CD4-positive, alpha-beta memory T cell (primary cell): ENCODE measurements around the gene SNX27. TPM values are rescaled to one million over a fixed set of nuclear protein-coding genes. Genes with fewer than 3 reads are reported as not detected.
A peak's percentile ranks its signal among the peaks of the same experiment; 100 is the strongest.

Experiments
- CTCF ChIA-PET: fragments of 350-600 bp; sonication (Branson Sonifier 250); formaldehyde crosslinking; loops from one replicate; lab custom pipeline; 2021; ENCODE audit warnings: inconsistent platforms; ENCODE audit not compliant: partially characterized antibody; lab: Charles Lee
- POLR2A ChIA-PET: fragments of 350-600 bp; sonication (Branson Sonifier 250); formaldehyde crosslinking; loops from one replicate; lab custom pipeline; 2021; ENCODE audit not compliant: partially characterized antibody; lab: Charles Lee
- DNase-seq, 5 donors: peaks; one replicate each; pipeline versions ENCODE4 v3.0.0 to v3.0.0-alpha.2; 2020 to 2022; ENCODE audit warnings: mixed read lengths in 1 of 5
- H3K27ac ChIP-seq: one replicate; pipeline ENCODE4 v1.7.0; 2013; ENCODE audit warnings: low read depth, low read length
- H3K27me3 ChIP-seq: 2 replicates; pipeline ENCODE4 v1.7.0; 2013; ENCODE audit warnings: mild to moderate bottlenecking, low read length, moderate library complexity; ENCODE audit not compliant: insufficient read depth
- H3K36me3 ChIP-seq: 2 replicates; pipeline ENCODE4 v1.7.0; 2013; ENCODE audit warnings: mild to moderate bottlenecking, low read length, moderate library complexity; ENCODE audit not compliant: insufficient read depth
- H3K4me1 ChIP-seq: 2 replicates; pipeline ENCODE4 v1.7.0; 2013; ENCODE audit warnings: mild to moderate bottlenecking, low read length, moderate library complexity; ENCODE audit not compliant: insufficient read depth
- H3K4me3 ChIP-seq, 2 donors: one replicate each; pipeline ENCODE4 v1.7.0; 2013; ENCODE audit warnings: low read length in 2 of 2, mild to moderate bottlenecking in 1 of 2
- H3K9me3 ChIP-seq, 2 donors: one replicate each; pipeline ENCODE4 v1.7.0; 2013; ENCODE audit warnings: low read length in 2 of 2, control low read depth in 1 of 2; ENCODE audit not compliant: control insufficient read depth in 1 of 2
- H3K27ac Mint-ChIP-seq, 7 donors: one replicate each; pipeline ENCODE4 v1.8.0; 2020 to 2021; ENCODE audit warnings: mixed read lengths in 7 of 7, mild to moderate bottlenecking in 6 of 7, inconsistent platforms in 3 of 7, moderate library complexity in 3 of 7
- H3K27me3 Mint-ChIP-seq, 2 donors: one replicate each; pipeline ENCODE4 v1.8.0; 2020 to 2021; ENCODE audit warnings: mixed read lengths in 2 of 2
- H3K36me3 Mint-ChIP-seq, 2 donors: one replicate each; pipeline ENCODE4 v1.8.0; 2020 to 2021; ENCODE audit warnings: mixed read lengths in 2 of 2, inconsistent platforms in 1 of 2, mild to moderate bottlenecking in 1 of 2
- H3K4me1 Mint-ChIP-seq, 4 donors: one replicate each; pipeline ENCODE4 v1.8.0; 2020 to 2021; ENCODE audit warnings: mixed read lengths in 4 of 4, mild to moderate bottlenecking in 1 of 4
- H3K4me3 Mint-ChIP-seq, 8 donors: one replicate each; pipeline ENCODE4 v1.8.0; 2020 to 2021; ENCODE audit warnings: mixed read lengths in 8 of 8, mild to moderate bottlenecking in 7 of 8, moderate library complexity in 6 of 8, inconsistent platforms in 3 of 8
- H3K9me3 Mint-ChIP-seq, 8 donors: one replicate each; pipeline ENCODE4 v1.8.0; 2020 to 2021; ENCODE audit warnings: mixed read lengths in 8 of 8, mild to moderate bottlenecking in 5 of 8, inconsistent platforms in 3 of 8, moderate library complexity in 1 of 8
- intact Hi-C: fragments of 100-400 bp; cut with micrococcal nuclease; formaldehyde crosslinking; loops from one replicate; pipeline ENCODE4 v1.15.1; 2023
- polyA plus RNA-seq, 2 donors: library from polyadenylated mRNA; unstranded; fragments of 300-500 nt; fragmentation: Illumina TruSeq; gene quantifications; one replicate each; pipeline ENCODE4 v1.2.3, GENCODE V29; 2021
- total RNA-seq, 2 experiments: library from RNA; stranded (reverse); gene quantifications; one replicate each; pipeline ENCODE4 v1.2.3, GENCODE V29; 2021

The SNX27 gene
- total and polyA plus RNA-seq, 4 experiments from 2014 or later, result 7.5 to 44.3 (median 27.1) TPM

DNA sequence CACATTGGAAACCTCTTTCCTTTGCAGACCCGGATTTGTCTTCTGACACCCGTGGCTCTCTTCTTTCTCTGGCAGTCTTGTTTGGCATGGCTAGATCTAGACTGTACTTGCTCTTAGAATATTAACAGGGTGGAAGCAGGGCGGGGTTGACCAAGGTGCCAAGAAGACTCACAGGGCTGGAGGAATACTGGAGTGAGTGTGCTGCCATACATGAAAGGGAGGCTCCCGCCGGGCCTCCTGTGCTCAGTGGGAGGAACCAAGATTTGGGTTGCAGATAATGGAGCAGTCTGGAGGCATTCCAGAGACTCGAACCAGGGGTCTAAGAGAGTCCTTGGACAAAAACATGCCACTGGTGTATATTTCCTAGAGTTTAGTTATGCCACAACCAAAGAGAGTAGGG, 27.6 kb upstream of the SNX27 start:
- no peak overlapping the region for H3K4me3 ChIP-seq
- DNase-seq, result no peak
- no peaks in the 10 kb centered on the region for H3K36me3 ChIP-seq
- Mint-ChIP-seq H3K9me3 (no peaks in the 10 kb centered on the region), H3K4me1 (no peaks in the 10 kb centered on the region), H3K4me3 (no peak overlapping the region), H3K27me3 (no peaks in the 10 kb centered on the region), H3K36me3 (peaks cover 0 to 3% of the 10 kb centered on the region in 2 donors), H3K27ac (peak overlapping the region in 1 of 7 donors; percentile 70)
- CTCF ChIA-PET, result interaction anchor here (1.0 kb wide), 1 partner anchor 10 kb away, joined by 6 read pairs; no protein-coding TSS in a partner anchor
- H3K27ac ChIP-seq, result no peak overlapping the region
- intact Hi-C loops, result no loop called here
- POLR2A ChIA-PET, result no interaction called here
- no peaks in the 10 kb centered on the region for H3K9me3 ChIP-seq
- no peaks in the 10 kb centered on the region for H3K4me1 ChIP-seq
- H3K27me3 ChIP-seq, result no peaks in the 10 kb centered on the region

DNA sequence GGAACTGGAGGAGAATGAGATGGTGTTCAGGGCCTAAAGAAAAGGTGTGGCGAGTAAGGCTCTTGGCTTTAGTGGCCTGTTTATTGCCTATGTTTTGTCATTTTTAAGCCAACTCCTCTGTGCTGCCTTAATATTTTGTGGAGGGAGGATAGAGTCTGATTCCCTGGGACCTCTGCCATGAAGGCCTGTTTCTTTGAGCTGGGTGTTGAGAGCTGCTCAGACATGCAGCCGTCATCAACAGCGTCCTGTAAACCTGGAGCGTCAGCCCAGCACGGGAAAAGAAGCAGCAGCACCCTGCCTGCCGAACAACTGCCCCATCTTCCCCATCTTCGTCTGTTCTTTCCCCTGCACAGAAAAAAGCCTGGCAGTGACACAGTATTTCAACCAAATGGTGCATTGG, 27.1 kb upstream of the SNX27 start:
- Mint-ChIP-seq H3K36me3 (no peaks in the 10 kb centered on the region), H3K4me1 (no peaks in the 10 kb centered on the region), H3K27ac (no peak overlapping the region), H3K4me3 (no peak overlapping the region), H3K9me3 (peaks cover 0 to under 1% (median 0%) of the 10 kb centered on the region in 8 donors), H3K27me3 (peaks cover 0 to under 1% of the 10 kb centered on the region in 2 donors)
- H3K4me3 ChIP-seq, result no peak overlapping the region
- H3K4me1 ChIP-seq, result no peaks in the 10 kb centered on the region
- H3K36me3 ChIP-seq, result no peaks in the 10 kb centered on the region
- CTCF ChIA-PET, result interaction anchor here (1.1 kb wide), 1 partner anchor 24 kb away, joined by 3 read pairs; no protein-coding TSS in a partner anchor
- no peaks in the 10 kb centered on the region for H3K9me3 ChIP-seq
- no peak for DNase-seq
- H3K27me3 ChIP-seq, result no peaks in the 10 kb centered on the region
- no peak overlapping the region for H3K27ac ChIP-seq
- intact Hi-C loops, result no loop called here
- POLR2A ChIA-PET, result no interaction called here

DNA sequence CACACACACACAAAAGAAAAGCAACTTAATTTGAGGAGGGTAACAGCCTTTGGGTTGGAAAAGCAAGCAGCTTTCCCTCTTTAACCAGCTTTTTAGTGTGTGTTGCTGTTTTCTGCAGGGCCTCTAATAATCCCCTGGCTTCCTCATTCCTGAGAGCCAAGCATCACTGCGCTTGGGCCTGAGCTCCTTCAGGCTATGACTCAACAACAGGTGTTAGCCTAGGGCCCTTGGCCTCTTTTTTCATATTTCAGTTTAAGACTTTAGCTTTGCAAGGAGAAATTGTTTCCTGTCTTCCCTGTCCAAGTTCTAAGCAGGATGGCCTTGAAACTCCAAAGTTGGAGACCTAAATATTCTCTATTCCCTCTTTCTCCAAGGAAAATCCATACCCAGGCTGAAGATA, 26.2 kb upstream of the SNX27 start:
- Histone ChIP-seq H3K27me3 (no peaks in the 10 kb centered on the region), H3K4me3 (no peak overlapping the region), H3K4me1 (no peaks in the 10 kb centered on the region), H3K27ac (no peak overlapping the region), H3K9me3 (no peaks in the 10 kb centered on the region), H3K36me3 (no peaks in the 10 kb centered on the region)
- ChIA-PET POLR2A (no interaction called here), CTCF (interaction anchor here (0.7 to 1.1 kb wide), 3 partner anchors 8 to 250 kb away, joined by 3 to 4 read pairs (median 3); no protein-coding TSS in a partner anchor)
- DNase-seq, result no peak
- Mint-ChIP-seq H3K4me3 (no peak overlapping the region), H3K27ac (no peak overlapping the region), H3K9me3 (peaks cover 0 to 4% (median under 1%) of the 10 kb centered on the region in 8 donors), H3K27me3 (peaks cover 3 to 4% of the 10 kb centered on the region in 2 donors), H3K36me3 (peaks cover 0 to under 1% of the 10 kb centered on the region in 2 donors), H3K4me1 (no peaks in the 10 kb centered on the region)
- intact Hi-C loops, result no loop called here

DNA sequence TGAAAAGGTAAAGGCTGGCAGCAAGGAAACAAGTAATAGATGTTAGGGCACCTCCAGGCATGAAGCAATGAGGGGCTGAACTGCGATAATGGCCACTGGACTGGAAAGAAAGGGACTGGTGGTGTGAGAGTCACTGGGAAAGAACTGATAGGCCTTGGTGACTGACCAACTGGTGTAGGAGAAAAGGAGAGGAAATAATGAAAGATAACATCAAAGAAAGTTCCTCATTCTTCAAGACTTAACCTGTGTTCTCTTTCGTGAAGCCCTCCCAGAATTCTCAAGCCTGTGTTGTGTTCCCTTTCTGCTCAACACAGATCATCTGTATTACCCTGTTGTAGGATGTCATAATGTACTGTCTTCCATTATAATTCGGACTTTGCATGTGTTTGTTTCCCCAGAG, 20.9 kb upstream of the SNX27 start:
- POLR2A ChIA-PET, result no interaction called here
- no peaks in the 10 kb centered on the region for H3K9me3 ChIP-seq
- no peak for DNase-seq
- peaks cover 0 to 12% (median 7%) of the 10 kb centered on the region in 8 donors for H3K9me3 Mint-ChIP-seq
- peaks cover 5% of the 10 kb centered on the region for H3K4me1 ChIP-seq
- no peak overlapping the region for H3K4me3 Mint-ChIP-seq
- intact Hi-C loops, result no loop called here
- H3K4me3 ChIP-seq, result no peak overlapping the region
- CTCF ChIA-PET, result no interaction called here
- peaks cover 3 to 12% (median 9%) of the 10 kb centered on the region in 4 donors for H3K4me1 Mint-ChIP-seq
- no peak overlapping the region for H3K27ac ChIP-seq
- no peaks in the 10 kb centered on the region for H3K27me3 ChIP-seq
- H3K27ac Mint-ChIP-seq, result no peak overlapping the region
- peaks cover 4 to 8% of the 10 kb centered on the region in 2 donors for H3K27me3 Mint-ChIP-seq
- H3K36me3 ChIP-seq, result no peaks in the 10 kb centered on the region
- H3K36me3 Mint-ChIP-seq, result peaks cover 0 to 4% of the 10 kb centered on the region in 2 donors

DNA sequence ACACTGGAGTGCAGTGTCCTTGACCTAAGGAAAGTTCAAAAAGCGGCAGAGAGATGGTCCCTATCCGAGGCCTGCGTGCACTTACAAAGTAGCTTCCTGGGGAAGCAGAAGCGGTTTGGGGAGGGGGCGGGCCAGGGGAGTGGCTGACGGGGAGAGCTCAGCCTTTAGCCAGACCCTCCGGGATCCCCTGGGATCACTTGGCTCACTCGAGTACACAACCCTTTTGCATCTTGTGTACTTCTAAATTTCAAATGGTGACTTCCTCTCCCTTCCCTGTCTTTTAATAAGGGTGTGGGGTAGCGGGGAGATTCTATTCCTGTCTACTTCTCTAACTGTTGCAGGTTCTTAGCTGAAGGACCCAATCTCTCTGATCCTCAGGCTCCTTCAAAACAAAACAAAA, 18.1 kb upstream of the SNX27 start:
- H3K9me3 ChIP-seq, result no peaks in the 10 kb centered on the region
- Mint-ChIP-seq H3K9me3 (peaks cover 0 to 12% (median 7%) of the 10 kb centered on the region in 8 donors), H3K27ac (peak overlapping the region in 4 of 7 donors; percentile 10 to 49 (median 28)), H3K27me3 (peaks cover 4 to 8% of the 10 kb centered on the region in 2 donors), H3K4me1 (peaks cover 3 to 12% (median 9%) of the 10 kb centered on the region in 4 donors), H3K36me3 (peaks cover 0 to 4% of the 10 kb centered on the region in 2 donors), H3K4me3 (peak overlapping the region in 7 of 8 donors; percentile 33 to 82 (median 70))
- intact Hi-C loops, result loop anchor here (1.0 kb wide), 7 partner anchors 18 to 408 kb away; no protein-coding TSS in a partner anchor
- DNase-seq, result no peak
- no peaks in the 10 kb centered on the region for H3K27me3 ChIP-seq
- no peak overlapping the region for H3K27ac ChIP-seq
- CTCF ChIA-PET, result interaction anchor here (0.5 to 8.1 kb wide), 42 partner anchors 8 to 407 kb away, joined by 3 to 69 read pairs (median 4); partner anchors contain the start of genes CELF3 and SNX27
- H3K36me3 ChIP-seq, result no peaks in the 10 kb centered on the region
- peak overlapping the region in 1 of 2 donors; percentile 33 for H3K4me3 ChIP-seq
- POLR2A ChIA-PET, result interaction anchor here (0.8 kb wide), 1 partner anchor 243 kb away, joined by 5 read pairs; no protein-coding TSS in a partner anchor
- H3K4me1 ChIP-seq, result peaks cover 5% of the 10 kb centered on the region

DNA sequence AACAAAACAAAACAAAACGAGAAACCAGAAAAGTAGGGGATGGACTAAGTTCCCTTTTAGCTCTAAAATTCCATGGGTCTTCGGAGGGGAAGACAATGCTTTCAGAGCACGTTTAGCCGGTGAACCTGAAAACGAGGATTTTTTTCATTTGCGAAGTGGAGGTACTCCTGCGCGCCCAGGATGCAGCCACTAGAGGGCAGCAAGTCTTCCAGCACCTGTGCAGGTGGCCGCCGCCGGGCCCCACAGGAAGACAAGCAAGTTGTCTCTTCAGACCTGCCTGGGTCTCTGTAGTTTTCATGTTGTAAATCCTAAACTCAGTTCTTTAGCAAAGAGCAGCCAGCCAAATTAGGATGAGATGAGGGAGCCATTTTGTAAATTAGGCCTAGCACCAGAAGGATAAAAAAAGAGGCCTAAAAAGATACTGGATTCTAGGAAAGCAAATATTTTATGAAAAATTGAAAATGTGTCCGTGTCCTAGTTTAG, 17.7 kb upstream of the SNX27 start:
- ChIA-PET CTCF (interaction anchor here (0.6 to 8.1 kb wide), 41 partner anchors 9 to 407 kb away, joined by 3 to 69 read pairs (median 4); partner anchors contain the start of gene SNX27), POLR2A (interaction anchor here (0.8 kb wide), 1 partner anchor 242 kb away, joined by 5 read pairs; no protein-coding TSS in a partner anchor)
- Mint-ChIP-seq H3K4me3 (peak overlapping the region in 7 of 8 donors; percentile 33 to 82 (median 70)), H3K9me3 (peaks cover 0 to 12% (median 7%) of the 10 kb centered on the region in 8 donors), H3K27me3 (peaks cover 4 to 8% of the 10 kb centered on the region in 2 donors), H3K4me1 (peaks cover 3 to 12% (median 9%) of the 10 kb centered on the region in 4 donors), H3K27ac (peak overlapping the region in 6 of 7 donors; percentile 4 to 49 (median 26)), H3K36me3 (peaks cover 0 to 4% of the 10 kb centered on the region in 2 donors)
- intact Hi-C loops, result loop anchor here (1.0 kb wide), 7 partner anchors 17 to 407 kb away; no protein-coding TSS in a partner anchor
- peak; percentile 82 to 84 (median 83) for DNase-seq
- peak overlapping the region in 1 of 2 donors; percentile 33 for H3K4me3 ChIP-seq
- H3K27me3 ChIP-seq, result no peaks in the 10 kb centered on the region
- H3K9me3 ChIP-seq, result no peaks in the 10 kb centered on the region
- peaks cover 5% of the 10 kb centered on the region for H3K4me1 ChIP-seq
- H3K36me3 ChIP-seq, result no peaks in the 10 kb centered on the region
- no peak overlapping the region for H3K27ac ChIP-seq
